Measurements from ENCODE around the gene VWA2. TPM values are rescaled to one million over a fixed set of nuclear protein-coding genes. Genes with fewer than 3 reads are reported as not detected.

VWA2 gene
- total RNA-seq, 1 experiment from 2014 or later: 1.6 TPM

GRCh38 chr10:114262496-114262895, 23.4 kb downstream of the VWA2 start:
- H3K4me1 Mint-ChIP-seq: peaks cover 19 to 20% of the 10 kb centered on the region in 2 experiments
- H2BK5ac ChIP-seq (ENCODE audit: insufficient read length, low read length): no peak overlapping the region

More at GRCh38 chr10:114262496-114262895, 23.4 kb downstream of the VWA2 start:
- Histone ChIP-seq H2BK15ac (ENCODE audit: low read depth, low read length) (no peak overlapping the region), H3K23ac (ENCODE audit: insufficient read length, low read depth, low read length) (no peak overlapping the region), H2BK12ac (ENCODE audit: insufficient read length, low read depth, low read length) (no peak overlapping the region), H3T11ph (ENCODE audit: low read length) (no peak overlapping the region), H2BK120ac (ENCODE audit: low read depth, low read length, poor library complexity, severe bottlenecking) (no peak overlapping the region), H3K4me1 (ENCODE audit: insufficient read depth, low read length) (no peaks in the 10 kb centered on the region; the same call in 1 of the 2 replicates), H3K4me2 (ENCODE audit: insufficient read depth, insufficient read length, low read length) (no peak overlapping the region), H4K5ac (ENCODE audit: insufficient read length, low read depth, low read length) (no peak overlapping the region), H3K79me2 (ENCODE audit: insufficient read depth, low read length) (no peaks in the 10 kb centered on the region), H2AK5ac (ENCODE audit: insufficient read length, low read length) (no peak overlapping the region), H4K91ac (ENCODE audit: insufficient read length, low read depth, low read length) (no peak overlapping the region), H3K79me1 (ENCODE audit: insufficient read depth, low read depth, low read length, poor library complexity, severe bottlenecking) (no peaks in the 10 kb centered on the region), H3K9ac (ENCODE audit: extremely low read depth, insufficient read length, low read length) (no peak overlapping the region), H4K8ac (replicated peaks; ENCODE audit: insufficient read length, low read depth, low read length) (no peak overlapping the region), H3K14ac (ENCODE audit: insufficient read depth, low read length) (no peak overlapping the region), H2BK20ac (ENCODE audit: low read depth, low read length, poor library complexity, severe bottlenecking) (no peak overlapping the region), H3K23me2 (ENCODE audit: insufficient read length, low read depth, low read length, poor library complexity, severe bottlenecking) (no peaks in the 10 kb centered on the region), H3K56ac (ENCODE audit: insufficient read length, low read depth, low read length) (no peak overlapping the region), H3K18ac (ENCODE audit: insufficient read length, low read depth, low read length) (no peak overlapping the region), H3K27ac (ENCODE audit: insufficient read length, low read depth, low read length) (no peak overlapping the region), H4K20me1 (ENCODE audit: control insufficient read depth, insufficient read depth, insufficient read length) (no peaks in the 10 kb centered on the region), H3K27me3 (ENCODE audit: insufficient read depth, low read length) (no peaks in the 10 kb centered on the region; the same call in 1 of the 2 replicates), H3K9me3 (ENCODE audit: control insufficient read depth, low read depth, low read length) (no peaks in the 10 kb centered on the region), H2AFZ (ENCODE audit: low read length) (no peak overlapping the region), H3K4ac (ENCODE audit: low read depth, low read length) (no peak overlapping the region)
- H3K9me3 Mint-ChIP-seq: no peaks in the 10 kb centered on the region
- no peak overlapping the region for H3K4me3 Mint-ChIP-seq
- no peak for TF ChIP-seq CTCF (conservative IDR thresholded peaks at IDR 0.05)
- WGBS (ENCODE audit: extremely low coverage, insufficient read length, low lambda C conversion rate): no CpG with 5 or more reads among the region's 4 CpGs
- H3K27me3 Mint-ChIP-seq (ENCODE audit: low read depth): no peaks in the 10 kb centered on the region
- H3K27ac Mint-ChIP-seq: peak overlapping the region in 1 of 3 experiments; percentile 31; a peak in 1 of 7 replicates
- DNase-seq: no peak
- H3K36me3 Mint-ChIP-seq (ENCODE audit: insufficient read depth in 1 of 3, low read depth in 3 of 3): no peaks in the 10 kb centered on the region
